Mucosa of descending colon (tissue), 3 donors: ENCODE measurements around the gene CACNA1C. TPM values are rescaled to one million over a fixed set of nuclear protein-coding genes. Genes with fewer than 3 reads are reported as not detected.

ENCODE experiments used
- ATAC-seq: fragments of 200-7000 bp; cut with Tn5 transposase; one replicate; pipeline ENCODE4 v1.9.1; 2020; ENCODE audit warnings: mild to moderate bottlenecking, moderate library complexity
- DNase-seq, 3 donors: peaks; one replicate each; pipeline ENCODE4 v3.0.0-alpha.2; 2020
- H3K36me3 ChIP-seq: fragments of 200-600 bp; one replicate; pipeline ENCODE4 v1.8.0; 2021; ENCODE audit warnings: low read depth, mild to moderate bottlenecking
- H3K4me1 ChIP-seq: fragments of 200-600 bp; one replicate; pipeline ENCODE4 v1.8.0; 2021; ENCODE audit warnings: low read depth, mild to moderate bottlenecking
- H3K4me3 ChIP-seq: fragments of 200-600 bp; one replicate; pipeline ENCODE4 v1.8.0; 2021; ENCODE audit warnings: mild to moderate bottlenecking
- H3K9me3 ChIP-seq: fragments of 200-600 bp; one replicate; pipeline ENCODE4 v1.8.0; 2021; ENCODE audit warnings: mild to moderate bottlenecking
- CTCF ChIP-seq: fragments of 200-600 bp; IDR thresholded peaks from one replicate; pipeline ENCODE4 v1.8.0; 2022; ENCODE audit warnings: antibody characterized with exemption, mild to moderate bottlenecking
- intact Hi-C, 2 donors: fragments of 100-400 bp; cut with DNase I in 1 of 2; cut with micrococcal nuclease in 1 of 2; formaldehyde crosslinking; loops; one replicate each; pipeline versions ENCODE4 v1.11.0 to v1.11.1; 2022; cut with DNase I, micrococcal nuclease
- total RNA-seq, 3 donors: library from RNA; stranded (reverse); fragmentation: NEBNext Ultra II Directional in 2 of 3; extraction: Animal tissue kit (Norgen Biotek cat#: 25700) in 2 of 3; gene quantifications; one replicate each; pipeline versions ENCODE4 v1.2.1 to v1.2.4, GENCODE V29; 2021 to 2023
- donor health status: DM: no; HTN: no; CAD: no; lungs with moderate emphysema.
- donor health status: DM: no; HTN: no; CAD: no.
- donor health status: DM: no; HTN: yes; CAD: no.

The CACNA1C gene
- total RNA-seq, 3 donors from 2014 or later, result 5.5 to 89.4 (median 9.2) TPM

GRCh38 chr12:2359725-2360629, 307.2 kb downstream of the CACNA1C start:
- peaks cover 8% of the 10 kb centered on the region for H3K4me1 ChIP-seq
- TF ChIP-seq CTCF, result no peak
- intact Hi-C loops, result no loop called here
- ATAC-seq, result no peak
- no peaks in the 10 kb centered on the region for H3K36me3 ChIP-seq
- DNase-seq, result no peak
- H3K4me3 ChIP-seq, result no peak overlapping the region
- H3K9me3 ChIP-seq, result no peaks in the 10 kb centered on the region

GRCh38 chr12:2360630-2361170, 307.9 kb downstream of the CACNA1C start:
- ATAC-seq (no peak), DNase-seq (no peak)
- Histone ChIP-seq H3K36me3 (no peaks in the 10 kb centered on the region), H3K9me3 (no peaks in the 10 kb centered on the region), H3K4me3 (no peak overlapping the region), H3K4me1 (peaks cover 8% of the 10 kb centered on the region)
- TF ChIP-seq CTCF, result no peak
- intact Hi-C loops, result no loop called here

GRCh38 chr12:2363836-2364609, 311.2 kb downstream of the CACNA1C start:
- intact Hi-C loops, result no loop called here
- DNase-seq, result peak in 2 of 3 donors; percentile 53 to 73
- Histone ChIP-seq H3K36me3 (no peaks in the 10 kb centered on the region), H3K4me1 (peaks cover 8% of the 10 kb centered on the region), H3K9me3 (no peaks in the 10 kb centered on the region), H3K4me3 (no peak overlapping the region)
- no peak for TF ChIP-seq CTCF
- ATAC-seq, result peak; percentile 84

- intact Hi-C loops, result no loop called here
- no peaks in the 10 kb centered on the region for H3K9me3 ChIP-seq
- H3K36me3 ChIP-seq, result no peaks in the 10 kb centered on the region
- TF ChIP-seq CTCF, result no peak
- ATAC-seq, result no peak
- H3K4me1 ChIP-seq, result peaks cover 8% of the 10 kb centered on the region
- no peak overlapping the region for H3K4me3 ChIP-seq
- DNase-seq, result no peak
Observed at GRCh38 chr12:2364631-2365051, 311.9 kb downstream of the CACNA1C start.

DNA sequence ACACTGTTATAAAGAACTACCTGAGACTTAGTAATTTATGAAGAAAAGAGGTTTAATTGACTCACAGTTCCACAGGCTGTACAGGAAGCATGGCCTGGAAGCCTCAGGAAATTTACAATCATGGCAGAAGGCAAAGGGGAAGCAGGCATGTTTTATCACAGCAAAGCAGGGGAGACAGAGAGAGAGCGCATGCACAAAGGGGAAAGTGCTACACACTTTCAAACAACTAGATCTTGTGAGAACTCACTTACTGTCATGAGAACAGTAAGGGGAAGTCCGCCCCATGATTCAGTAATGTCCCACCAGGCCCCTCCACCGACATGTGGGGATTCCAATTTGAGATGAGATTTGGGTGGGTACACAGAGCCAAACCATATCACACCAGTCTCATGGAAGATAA, 313.9 kb downstream of the CACNA1C start:
- Histone ChIP-seq H3K9me3 (no peaks in the 10 kb centered on the region), H3K36me3 (no peaks in the 10 kb centered on the region), H3K4me1 (peaks cover 8% of the 10 kb centered on the region), H3K4me3 (no peak overlapping the region)
- no peak for ATAC-seq
- no peak for DNase-seq
- intact Hi-C loops, result no loop called here
- no peak for TF ChIP-seq CTCF
